ENCODE results near the gene DHRS13.
"Not testable (repeated sequence)": the region's sequence is repeated elsewhere in the genome, so short reads cannot be mapped to it uniquely, and the experiment has no call there.

The DHRS13 gene

DNA sequence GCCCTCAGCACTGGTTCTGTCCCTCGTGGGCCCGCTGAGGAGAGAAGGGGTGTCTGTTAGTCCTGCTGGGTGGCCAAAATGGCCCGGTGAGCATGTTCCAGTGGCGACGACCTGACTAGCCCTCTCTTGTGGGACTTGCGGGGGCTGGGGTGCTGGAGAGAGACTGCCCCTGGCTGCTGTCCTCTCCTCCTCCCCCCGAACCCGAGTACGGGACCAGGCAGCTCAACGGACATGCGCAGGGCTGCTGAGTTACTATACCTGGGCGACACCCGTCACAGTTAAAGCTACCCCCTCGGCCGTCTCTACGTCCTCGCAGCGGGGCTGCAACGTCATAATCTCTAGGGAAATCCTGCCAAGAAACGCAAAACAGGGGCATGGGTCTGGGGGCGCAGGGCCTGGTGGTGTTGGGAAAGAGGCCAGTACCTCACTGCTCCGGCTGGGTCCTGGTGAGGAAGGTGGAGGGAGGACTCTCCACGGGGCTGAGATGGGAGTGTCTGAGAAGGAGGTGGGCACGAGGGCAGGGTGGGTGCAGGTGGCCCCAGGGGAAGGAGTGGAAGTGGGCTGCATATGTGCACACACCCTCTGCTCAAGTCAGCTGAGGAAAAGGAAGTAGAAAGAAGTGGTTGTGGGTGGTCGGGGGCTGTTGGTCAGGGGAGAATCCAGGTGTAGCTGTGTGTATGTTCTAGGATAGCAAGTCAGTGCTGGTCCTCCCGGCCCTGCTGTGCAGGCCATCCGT, 18.7 kb downstream of the DHRS13 start:
- DNase-seq (ENCODE audit: extremely low read depth in 1 of 2, low read depth in 1 of 2) = no peak

DNA sequence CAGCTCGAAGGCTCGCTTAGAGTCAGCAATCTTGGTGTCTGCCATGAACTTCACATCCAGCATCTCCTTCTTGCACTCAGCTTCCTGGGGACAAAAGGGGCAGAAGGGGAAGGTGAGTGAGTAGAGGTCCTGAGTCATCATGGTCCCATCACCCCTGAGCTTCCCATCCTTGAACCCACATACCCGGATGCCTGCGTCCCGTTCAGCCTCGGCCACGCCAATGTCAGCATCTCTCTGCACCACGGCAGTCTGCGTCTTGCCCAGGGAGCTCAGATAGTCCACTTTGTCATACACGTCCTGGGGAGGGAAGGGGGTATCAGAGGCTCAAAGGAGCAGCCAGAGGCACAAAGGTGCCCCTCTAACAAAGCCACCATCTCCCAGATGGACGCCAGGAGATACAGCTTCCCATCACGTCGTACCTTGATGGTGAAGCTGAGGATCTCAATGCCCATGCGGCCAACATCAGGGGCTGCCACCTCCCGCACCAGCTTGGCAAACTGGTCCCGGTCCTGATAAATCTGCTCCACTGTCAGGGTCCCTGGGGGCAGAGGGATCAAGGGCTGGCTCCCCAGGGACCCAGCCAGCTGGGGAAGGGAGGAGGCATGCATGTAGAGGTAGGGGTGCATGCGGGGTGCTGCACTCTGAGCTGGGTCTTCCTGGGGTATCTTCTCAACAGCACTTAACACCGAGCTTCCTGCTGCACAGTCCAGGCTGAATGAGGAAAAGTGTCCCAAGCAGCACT, 20.6 kb downstream of the DHRS13 start:
- no peak for DNase-seq (ENCODE audit: extremely low read depth in 1 of 2, low read depth in 1 of 2)

GRCh38 chr17:28881533-28882056, 21.3 kb downstream of the DHRS13 start:
- no peak for DNase-seq (ENCODE audit: extremely low read depth in 1 of 2, low read depth in 1 of 2)

DNA sequence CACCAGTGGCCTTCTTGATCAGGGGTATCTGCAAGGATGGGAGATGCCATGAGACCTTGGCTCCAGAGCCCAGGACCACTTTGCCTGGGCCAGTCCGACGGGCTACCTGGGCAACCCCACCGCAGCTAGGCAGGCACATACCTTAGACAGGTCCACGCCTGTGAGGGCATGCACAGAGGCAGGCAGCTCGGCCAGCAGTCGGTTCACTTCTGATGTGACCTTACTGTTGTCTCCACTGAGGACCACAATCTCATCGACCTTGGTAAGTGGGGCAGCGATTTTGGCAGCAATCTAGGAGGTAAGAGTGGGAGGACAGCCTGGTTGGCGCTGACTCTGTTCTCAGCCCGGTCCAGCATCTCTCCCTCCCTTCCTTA, 22.3 kb downstream of the DHRS13 start:
- DNase-seq (ENCODE audit: extremely low read depth in 1 of 2, low read depth in 1 of 2) = no peak

GRCh38 chr17:28879886-28880571, 22.9 kb downstream of the DHRS13 start:
- no peak for DNase-seq (ENCODE audit: extremely low read depth in 1 of 2, low read depth in 1 of 2)

- no peak for DNase-seq (ENCODE audit: extremely low read depth in 1 of 2, low read depth in 1 of 2)
Measured at GRCh38 chr17:28878981-28879380, 23.9 kb downstream of the DHRS13 start.

- no peak for DNase-seq (ENCODE audit: extremely low read depth in 1 of 2, low read depth in 1 of 2)
Measured at GRCh38 chr17:28878158-28878910, 24.5 kb downstream of the DHRS13 start.

DNA sequence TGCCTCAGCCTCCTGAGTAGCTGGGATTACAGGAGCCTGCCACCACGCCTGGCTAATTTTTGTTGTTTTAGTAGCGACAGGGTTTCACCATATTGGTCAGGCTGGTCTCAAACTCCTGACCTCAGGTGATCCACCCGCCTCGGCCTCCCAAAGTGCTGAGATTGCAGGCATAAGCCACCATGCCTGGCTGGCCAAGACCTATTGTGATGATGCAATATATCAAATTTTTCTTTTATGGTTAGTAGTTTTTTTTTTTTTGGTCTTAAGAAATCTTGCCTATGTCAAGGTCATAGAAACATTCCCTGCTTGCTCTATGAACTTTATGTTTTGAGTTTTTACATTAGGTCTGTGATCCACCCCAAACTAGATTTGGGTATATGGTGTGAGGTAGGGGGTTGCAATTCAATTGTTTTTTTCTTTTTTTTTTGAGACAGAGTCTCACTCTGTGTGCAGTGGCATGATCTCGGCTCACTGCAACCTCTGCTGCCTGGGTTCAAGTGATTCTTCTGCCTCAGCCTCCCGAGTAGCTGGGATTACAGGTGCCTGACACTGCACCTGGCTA, 25.6 kb downstream of the DHRS13 start:
- not testable (repeated sequence) for DNase-seq (ENCODE audit: extremely low read depth in 1 of 2, low read depth in 1 of 2)

GRCh38 chr17:28875848-28876550, 26.9 kb downstream of the DHRS13 start:
- no peak for DNase-seq (ENCODE audit: extremely low read depth in 1 of 2, low read depth in 1 of 2)

DNA sequence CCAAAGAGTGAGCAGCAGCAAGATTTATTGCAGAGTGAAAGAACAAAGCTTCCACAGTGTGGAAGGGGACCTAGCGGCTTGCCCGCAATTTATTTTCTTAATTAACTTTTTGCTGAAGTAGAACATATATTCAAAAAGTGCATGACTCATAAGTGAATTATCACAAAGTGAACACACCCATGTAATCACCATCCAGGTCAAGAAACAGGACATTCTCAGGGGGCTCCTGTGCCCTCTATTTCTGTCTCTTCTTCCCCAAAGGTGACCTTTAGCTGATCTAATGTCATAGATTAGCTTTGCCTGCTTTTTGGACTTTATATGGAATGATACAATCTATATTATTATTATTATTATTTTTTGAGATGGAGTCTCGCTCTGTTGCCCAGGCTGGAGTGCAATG, 28.1 kb downstream of the DHRS13 start:
- DNase-seq (ENCODE audit: extremely low read depth in 1 of 2, low read depth in 1 of 2) = no peak

- no peak for DNase-seq (ENCODE audit: extremely low read depth in 1 of 2, low read depth in 1 of 2)
Measured at GRCh38 chr17:28873839-28874238, 29.0 kb downstream of the DHRS13 start.

- DNase-seq (ENCODE audit: extremely low read depth in 1 of 2, low read depth in 1 of 2) = no peak
Measured at GRCh38 chr17:28871056-28871579, 31.8 kb downstream of the DHRS13 start.

- no peak for DNase-seq (ENCODE audit: extremely low read depth in 1 of 2, low read depth in 1 of 2)
Measured at GRCh38 chr17:28867276-28867675, 35.6 kb downstream of the DHRS13 start.

DNA sequence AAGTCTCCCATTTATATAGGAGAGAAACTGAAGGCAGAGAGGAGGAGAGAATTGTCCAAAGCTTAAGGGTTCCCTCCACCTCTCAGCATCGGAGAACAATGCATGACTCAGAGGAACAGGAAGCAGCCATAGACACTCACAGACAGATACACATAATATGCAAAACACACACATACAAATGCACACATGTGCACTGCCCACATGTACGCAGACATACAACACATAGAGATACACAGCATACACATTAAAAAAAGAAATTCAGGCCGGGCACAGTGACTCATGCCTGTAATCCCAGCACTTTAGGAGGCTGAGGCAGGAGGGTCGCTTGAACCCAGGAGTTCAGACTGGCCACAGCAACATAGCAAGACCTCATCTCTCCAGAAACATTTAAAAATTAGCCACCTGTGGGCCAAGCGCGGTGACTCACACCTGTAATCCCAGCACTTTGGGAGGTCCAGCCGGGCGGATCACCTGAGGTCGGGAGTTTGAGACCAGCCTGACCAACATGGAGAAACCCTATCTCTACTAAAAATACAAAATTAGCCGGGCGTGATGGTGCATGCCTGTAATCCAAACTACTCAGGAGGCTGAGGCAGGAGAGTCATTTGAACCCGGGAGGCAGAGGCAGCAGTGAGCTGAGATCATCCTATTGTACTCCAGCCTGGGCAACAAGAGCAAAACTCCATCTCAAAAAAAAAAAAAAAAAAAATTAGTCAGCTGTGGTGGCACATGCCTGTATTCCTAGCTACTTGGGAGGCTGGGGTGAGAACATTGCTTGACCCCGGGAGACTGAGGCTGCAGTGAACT, 36.7 kb downstream of the DHRS13 start:
- DNase-seq (ENCODE audit: extremely low read depth in 1 of 2, low read depth in 1 of 2) = no peak

DNA sequence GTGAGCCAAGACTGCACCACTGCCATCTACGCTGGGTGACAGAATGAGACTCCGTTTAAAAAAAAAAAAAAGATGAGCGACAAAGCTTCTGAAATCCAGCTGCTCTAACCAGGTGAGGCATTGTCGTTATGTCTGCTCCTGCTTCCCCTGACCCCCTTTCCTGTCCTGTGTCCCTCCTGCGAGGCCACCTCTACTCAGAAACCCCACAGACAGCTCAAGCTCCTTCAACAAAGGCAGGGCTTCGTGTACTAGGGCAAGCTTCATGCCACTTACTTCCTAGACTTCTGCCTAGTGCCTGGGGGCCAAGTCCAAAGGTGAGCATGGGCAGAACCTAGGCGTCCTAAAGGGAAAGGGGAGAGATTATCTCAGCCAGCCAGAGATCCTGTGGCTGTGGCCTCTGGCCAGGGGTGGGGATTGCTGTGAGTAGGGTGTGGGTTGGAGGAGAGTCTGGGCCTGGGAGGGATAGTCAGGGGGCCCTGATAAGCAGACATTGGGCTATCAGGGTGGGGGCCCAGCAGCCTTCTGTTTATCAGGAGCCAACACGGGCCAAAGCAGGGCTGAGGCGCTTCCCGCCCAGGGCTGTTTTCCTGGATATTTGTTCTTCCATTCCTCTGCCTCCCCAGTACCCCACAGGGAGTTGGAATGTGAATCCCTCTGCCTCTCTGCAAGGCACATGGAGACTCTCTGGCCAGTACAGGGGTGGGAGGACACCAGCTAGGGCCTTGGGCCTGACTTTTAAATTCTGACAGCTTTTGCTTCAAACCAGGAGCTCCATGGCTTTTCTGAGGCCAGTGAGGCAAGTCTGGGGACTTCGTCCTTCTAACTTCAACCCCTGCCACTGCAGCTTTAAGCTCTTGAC, 37.7 kb downstream of the DHRS13 start:
- DNase-seq (ENCODE audit: extremely low read depth in 1 of 2, low read depth in 1 of 2) = no peak

GRCh38 chr17:28863953-28864352, 38.9 kb downstream of the DHRS13 start:
- DNase-seq (ENCODE audit: extremely low read depth in 1 of 2, low read depth in 1 of 2) = no peak

- no peak for DNase-seq (ENCODE audit: extremely low read depth in 1 of 2, low read depth in 1 of 2)
Measured at GRCh38 chr17:28862561-28862960, 40.3 kb downstream of the DHRS13 start.
